GM10248 (cell line): Measurements from ENCODE around the gene HADHB.

Experiments used
- CTCF ChIA-PET: fragments of 300-600 bp; sonication (Branson Sonifier 250); formaldehyde crosslinking; extraction: SDS; loops from one replicate; lab custom pipeline; 2021; ENCODE audit warnings: antibody characterized with exemption; lab: Yijun Ruan, JAX
- POLR2A ChIA-PET: fragments of 350-650 bp; sonication (Branson Sonifier 250); formaldehyde crosslinking; extraction: SDS; loops from one replicate; lab custom pipeline; 2020; ENCODE audit warnings: antibody characterized with exemption; lab: Yijun Ruan, JAX
- DNase-seq: peaks from one replicate; pipeline ENCODE4 v3.0.0; 2012; ENCODE audit errors: extremely low spot score
- TF ChIP-seq, protein P1 (sequence below): IDR thresholded peaks from 2 replicates; pipeline ENCODE4 v1.5.1; 2012; ENCODE audit warnings: mild to moderate bottlenecking, low read depth; ENCODE audit errors: extremely low read depth, missing control alignments, control extremely low read depth

The HADHB gene

DNA sequence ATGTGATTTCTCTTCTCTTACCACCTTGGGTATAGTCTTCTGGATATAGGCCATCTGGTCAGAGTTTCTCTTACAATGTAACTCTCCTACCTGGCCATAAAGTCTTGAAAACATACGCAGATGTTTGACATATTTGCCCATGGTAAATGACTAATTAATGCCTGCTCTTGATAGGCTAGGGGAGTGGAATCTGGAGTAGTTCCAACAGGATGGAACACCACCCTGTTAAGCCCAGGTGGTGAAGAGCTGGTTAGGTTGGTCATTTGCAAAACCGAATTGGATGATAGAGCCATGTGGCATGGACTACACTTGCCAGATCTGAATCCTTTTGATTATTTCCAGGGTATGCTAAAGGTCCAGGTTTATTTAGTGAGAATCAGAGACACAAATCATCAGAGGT lies 36.5 kb downstream of the HADHB start:
- TF ChIP-seq, protein P1, sequence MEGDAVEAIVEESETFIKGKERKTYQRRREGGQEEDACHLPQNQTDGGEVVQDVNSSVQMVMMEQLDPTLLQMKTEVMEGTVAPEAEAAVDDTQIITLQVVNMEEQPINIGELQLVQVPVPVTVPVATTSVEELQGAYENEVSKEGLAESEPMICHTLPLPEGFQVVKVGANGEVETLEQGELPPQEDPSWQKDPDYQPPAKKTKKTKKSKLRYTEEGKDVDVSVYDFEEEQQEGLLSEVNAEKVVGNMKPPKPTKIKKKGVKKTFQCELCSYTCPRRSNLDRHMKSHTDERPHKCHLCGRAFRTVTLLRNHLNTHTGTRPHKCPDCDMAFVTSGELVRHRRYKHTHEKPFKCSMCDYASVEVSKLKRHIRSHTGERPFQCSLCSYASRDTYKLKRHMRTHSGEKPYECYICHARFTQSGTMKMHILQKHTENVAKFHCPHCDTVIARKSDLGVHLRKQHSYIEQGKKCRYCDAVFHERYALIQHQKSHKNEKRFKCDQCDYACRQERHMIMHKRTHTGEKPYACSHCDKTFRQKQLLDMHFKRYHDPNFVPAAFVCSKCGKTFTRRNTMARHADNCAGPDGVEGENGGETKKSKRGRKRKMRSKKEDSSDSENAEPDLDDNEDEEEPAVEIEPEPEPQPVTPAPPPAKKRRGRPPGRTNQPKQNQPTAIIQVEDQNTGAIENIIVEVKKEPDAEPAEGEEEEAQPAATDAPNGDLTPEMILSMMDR = no peak
- POLR2A ChIA-PET = no interaction called here
- DNase-seq = no peak
- CTCF ChIA-PET = interaction anchor here (0.9 to 1.2 kb wide), 2 partner anchors 30 to 36 kb away, joined by 3 to 4 read pairs; partner anchors contain the start of gene HADHB

DNA sequence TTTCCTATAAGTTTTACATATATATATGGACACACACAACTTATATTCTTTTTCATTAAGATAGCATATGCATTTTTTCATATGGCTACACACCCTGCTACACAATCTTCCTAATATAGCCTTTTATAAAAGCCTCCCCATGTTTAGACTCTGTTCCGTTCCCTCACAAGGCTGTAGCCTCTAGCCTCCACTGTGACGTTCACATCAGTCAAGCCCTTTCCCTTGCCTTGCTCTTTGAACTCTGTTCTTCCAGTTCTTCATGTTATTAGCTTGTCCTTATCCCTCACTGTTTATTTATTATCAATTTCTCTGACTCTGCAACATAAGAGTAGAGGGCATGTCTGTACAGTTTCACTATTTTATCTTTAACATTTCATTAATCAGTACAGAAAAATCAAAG lies 38.9 kb downstream of the HADHB start:
- CTCF ChIA-PET = no interaction called here
- POLR2A ChIA-PET = no interaction called here
- DNase-seq = no peak
- TF ChIP-seq, protein P1 = no peak

- no peak for DNase-seq
- TF ChIP-seq, protein P1 = no peak
- CTCF ChIA-PET = no interaction called here
- POLR2A ChIA-PET = no interaction called here
Measured at GRCh38 chr2:26284132-26284531, 39.4 kb downstream of the HADHB start.

DNA sequence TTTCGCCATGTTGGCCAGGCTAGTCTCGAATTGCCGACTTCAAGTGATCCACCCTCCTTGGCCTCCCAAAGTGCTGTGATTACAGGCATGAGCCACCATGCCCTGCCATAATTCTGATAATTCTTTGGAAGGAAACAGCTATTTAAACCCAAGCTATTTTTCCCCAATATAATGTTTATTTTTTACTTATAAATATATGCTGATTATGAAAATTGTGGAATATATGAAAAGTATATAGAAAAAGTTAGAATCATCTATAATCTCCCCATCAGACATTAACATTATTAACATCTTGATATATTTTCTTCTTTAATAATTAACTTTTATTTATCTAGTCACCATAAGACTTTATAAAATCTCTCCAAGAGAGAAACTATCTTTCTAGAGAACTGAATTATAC lies 41.2 kb downstream of the HADHB start:
- POLR2A ChIA-PET = no interaction called here
- no peak for DNase-seq
- TF ChIP-seq, protein P1 = no peak
- CTCF ChIA-PET = interaction anchor here (1.4 kb wide), 1 partner anchor 45 kb away, joined by 3 read pairs; no protein-coding TSS in a partner anchor

GRCh38 chr2:26290001-26290400 lies 45.3 kb downstream of the HADHB start:
- ChIA-PET POLR2A (no interaction called here), CTCF (interaction anchor here (1.3 kb wide), 2 partner anchors 8 to 59 kb away, joined by 3 to 4 read pairs; no protein-coding TSS in a partner anchor)
- TF ChIP-seq, protein P1 = no peak
- no peak for DNase-seq

GRCh38 chr2:26292646-26293045 lies 47.9 kb downstream of the HADHB start:
- TF ChIP-seq, protein P1 = no peak
- POLR2A ChIA-PET = no interaction called here
- CTCF ChIA-PET = no interaction called here
- no peak for DNase-seq
